ENCODE measurements around the gene CYP3A7. TPM values are rescaled to one million over a fixed set of nuclear protein-coding genes. Genes with fewer than 3 reads are reported as not detected.
"Not testable (repeated sequence)": the region's sequence is repeated elsewhere in the genome, so short reads cannot be mapped to it uniquely, and the experiment has no call there.

The CYP3A7 gene
- total RNA-seq, 1 experiment from 2014 or later, result not detected

DNA sequence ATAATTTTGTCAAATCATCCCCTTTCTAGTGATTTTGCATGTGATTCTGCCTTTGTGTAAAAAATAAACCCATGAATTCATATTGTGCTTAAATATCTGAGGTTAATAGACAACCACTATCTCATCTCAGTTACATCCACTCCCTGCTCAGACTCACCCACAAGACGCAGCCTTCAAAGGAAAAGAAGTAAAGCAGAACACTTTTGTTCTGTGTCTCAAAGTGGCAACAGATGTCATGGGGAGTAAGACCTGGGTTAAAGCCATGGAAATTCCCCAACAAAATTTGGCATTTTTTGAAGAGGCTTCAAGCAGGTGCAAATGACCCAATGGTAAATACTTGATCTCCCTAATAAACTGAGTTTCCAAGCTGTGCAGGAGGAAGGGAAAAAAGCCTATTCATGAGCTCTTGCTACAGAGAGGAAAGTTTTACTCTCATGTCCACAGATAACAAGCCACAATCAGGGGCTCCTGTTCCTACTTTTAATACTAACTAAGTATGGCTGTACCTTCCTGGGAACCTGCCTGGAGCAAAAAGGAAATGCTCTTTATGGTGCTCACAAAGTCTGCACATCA lies 4.7 kb downstream of the CYP3A7 start:
- Mint-ChIP-seq H3K9me3 (ENCODE audit: unreplicated experiment) (no peaks in the 10 kb centered on the region), H3K27ac (ENCODE audit: low read depth, unreplicated experiment) (peak overlapping the region; percentile 46), H3K36me3 (ENCODE audit: insufficient read depth, unreplicated experiment) (no peaks in the 10 kb centered on the region), H3K4me1 (ENCODE audit: insufficient read depth, unreplicated experiment) (peaks cover under 1% of the 10 kb centered on the region), H3K4me3 (ENCODE audit: unreplicated experiment) (no peak overlapping the region), H3K27me3 (ENCODE audit: insufficient read depth, unreplicated experiment) (no peaks in the 10 kb centered on the region)
- BruUV-seq (replicated peaks), result no TSS peak
- DNase-seq (ENCODE audit: unreplicated experiment), result no peak
- POLR2A ChIA-PET, result interaction anchor here (0.6 to 8.0 kb wide), 21 partner anchors 9 to 285 kb away, joined by 3 to 105 read pairs (median 6); partner anchors contain the start of genes CYP3A43, CYP3A5, TRIM4 and ZKSCAN1
- CTCF ChIA-PET, result interaction anchor here (1.0 to 1.1 kb wide), 2 partner anchors 9 to 99 kb away, joined by 4 to 5 read pairs; no protein-coding TSS in a partner anchor
- TF ChIP-seq, protein P1, sequence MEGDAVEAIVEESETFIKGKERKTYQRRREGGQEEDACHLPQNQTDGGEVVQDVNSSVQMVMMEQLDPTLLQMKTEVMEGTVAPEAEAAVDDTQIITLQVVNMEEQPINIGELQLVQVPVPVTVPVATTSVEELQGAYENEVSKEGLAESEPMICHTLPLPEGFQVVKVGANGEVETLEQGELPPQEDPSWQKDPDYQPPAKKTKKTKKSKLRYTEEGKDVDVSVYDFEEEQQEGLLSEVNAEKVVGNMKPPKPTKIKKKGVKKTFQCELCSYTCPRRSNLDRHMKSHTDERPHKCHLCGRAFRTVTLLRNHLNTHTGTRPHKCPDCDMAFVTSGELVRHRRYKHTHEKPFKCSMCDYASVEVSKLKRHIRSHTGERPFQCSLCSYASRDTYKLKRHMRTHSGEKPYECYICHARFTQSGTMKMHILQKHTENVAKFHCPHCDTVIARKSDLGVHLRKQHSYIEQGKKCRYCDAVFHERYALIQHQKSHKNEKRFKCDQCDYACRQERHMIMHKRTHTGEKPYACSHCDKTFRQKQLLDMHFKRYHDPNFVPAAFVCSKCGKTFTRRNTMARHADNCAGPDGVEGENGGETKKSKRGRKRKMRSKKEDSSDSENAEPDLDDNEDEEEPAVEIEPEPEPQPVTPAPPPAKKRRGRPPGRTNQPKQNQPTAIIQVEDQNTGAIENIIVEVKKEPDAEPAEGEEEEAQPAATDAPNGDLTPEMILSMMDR (IDR thresholded peaks at IDR 0.05; ENCODE audit: unreplicated experiment), result no peak
- intact Hi-C loops (cut with micrococcal nuclease), result no loop called here

- peak; percentile 85 for DNase-seq (ENCODE audit: unreplicated experiment)
These were observed 5.3 kb downstream of the CYP3A7 start for GRCh38 chr7:99729486-99730237.

GRCh38 chr7:99728615-99729014 lies 6.4 kb downstream of the CYP3A7 start:
- Mint-ChIP-seq H3K27ac (ENCODE audit: low read depth, unreplicated experiment) (no peak overlapping the region), H3K36me3 (ENCODE audit: insufficient read depth, unreplicated experiment) (no peaks in the 10 kb centered on the region), H3K27me3 (ENCODE audit: insufficient read depth, unreplicated experiment) (no peaks in the 10 kb centered on the region), H3K4me3 (ENCODE audit: unreplicated experiment) (no peak overlapping the region), H3K4me1 (ENCODE audit: insufficient read depth, unreplicated experiment) (peaks cover 8% of the 10 kb centered on the region), H3K9me3 (ENCODE audit: unreplicated experiment) (peaks cover 10% of the 10 kb centered on the region)
- ChIA-PET CTCF (interaction anchor here (0.9 kb wide), 1 partner anchor 190 kb away, joined by 3 read pairs; no protein-coding TSS in a partner anchor), POLR2A (interaction anchor here (0.8 to 8.0 kb wide), 16 partner anchors 8 to 191 kb away, joined by 3 to 105 read pairs (median 6); partner anchors contain the start of genes CYP3A43, CYP3A5, TRIM4 and ZSCAN25)
- intact Hi-C loops (cut with micrococcal nuclease), result no loop called here
- TF ChIP-seq, protein P1 (IDR thresholded peaks at IDR 0.05; ENCODE audit: unreplicated experiment), result no peak
- no TSS peak for BruUV-seq (replicated peaks)
- no peak for DNase-seq (ENCODE audit: unreplicated experiment)

More at GRCh38 chr7:99729486-99730237, 5.3 kb downstream of the CYP3A7 start:
- no TSS peak for BruUV-seq (replicated peaks)
- H3K4me3 Mint-ChIP-seq (ENCODE audit: unreplicated experiment), result no peak overlapping the region
- intact Hi-C loops (cut with micrococcal nuclease), result no loop called here
- H3K4me1 Mint-ChIP-seq (ENCODE audit: insufficient read depth, unreplicated experiment), result no peaks in the 10 kb centered on the region
- CTCF ChIA-PET, result interaction anchor here (0.9 to 1.1 kb wide), 3 partner anchors 10 to 189 kb away, joined by 3 to 5 read pairs (median 4); no protein-coding TSS in a partner anchor
- no peaks in the 10 kb centered on the region for H3K27me3 Mint-ChIP-seq (ENCODE audit: insufficient read depth, unreplicated experiment)
- no peaks in the 10 kb centered on the region for H3K36me3 Mint-ChIP-seq (ENCODE audit: insufficient read depth, unreplicated experiment)
- H3K9me3 Mint-ChIP-seq (ENCODE audit: unreplicated experiment), result no peaks in the 10 kb centered on the region
- H3K27ac Mint-ChIP-seq (ENCODE audit: low read depth, unreplicated experiment), result no peak overlapping the region
- POLR2A ChIA-PET, result interaction anchor here (0.6 to 8.0 kb wide), 25 partner anchors 9 to 190 kb away, joined by 3 to 105 read pairs (median 5); partner anchors contain the start of genes CYP3A43, CYP3A5, TRIM4 and ZSCAN25
- TF ChIP-seq, protein P1 (IDR thresholded peaks at IDR 0.05; ENCODE audit: unreplicated experiment), result no peak

DNA sequence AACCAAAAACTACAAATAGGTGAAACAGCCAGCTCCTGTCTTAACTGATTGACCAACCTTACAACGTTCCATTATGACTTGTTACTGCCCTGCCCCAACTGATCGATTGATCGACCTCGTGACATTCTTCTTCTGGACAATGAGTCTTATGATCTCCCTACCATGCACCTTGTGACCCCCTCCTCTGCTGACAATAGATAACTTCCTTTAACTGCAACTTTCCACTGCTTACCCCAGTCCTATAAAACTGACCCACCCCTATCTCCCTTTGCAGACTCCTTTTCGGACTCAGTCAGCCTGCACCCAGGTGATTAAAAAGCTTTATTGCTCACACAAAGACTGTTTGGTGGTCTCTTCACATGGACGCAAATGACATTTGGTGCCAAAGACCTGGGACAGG lies 11.8 kb downstream of the CYP3A7 start:
- intact Hi-C loops (cut with micrococcal nuclease); BruUV-seq (replicated peaks); DNase-seq (ENCODE audit: unreplicated experiment); H3K27me3 Mint-ChIP-seq (ENCODE audit: insufficient read depth, unreplicated experiment); H3K36me3 Mint-ChIP-seq (ENCODE audit: insufficient read depth, unreplicated experiment); H3K4me3 Mint-ChIP-seq (ENCODE audit: unreplicated experiment); H3K27ac Mint-ChIP-seq (ENCODE audit: low read depth, unreplicated experiment): not testable (repeated sequence)
- Mint-ChIP-seq H3K9me3 (ENCODE audit: unreplicated experiment) (peaks cover 11% of the 10 kb centered on the region), H3K4me1 (ENCODE audit: insufficient read depth, unreplicated experiment) (peaks cover 13% of the 10 kb centered on the region)
- POLR2A ChIA-PET, result interaction anchor here (0.7 to 1.1 kb wide), 2 partner anchors 13 to 47 kb away, joined by 3 read pairs; no protein-coding TSS in a partner anchor
- CTCF ChIA-PET, result interaction anchor here (1.0 kb wide), 1 partner anchor 90 kb away, joined by 3 read pairs; no protein-coding TSS in a partner anchor

All from MCF 10A (cell line).